HepG2 (cell line): ENCODE measurements around the gene RXRG.

Experiments
- ATF7 ChIP-seq, 2 experiments: fragments of 450-650 bp in 1 of 2; sonication (generic) in 1 of 2; formaldehyde crosslinking in 1 of 2; IDR thresholded peaks; 2 replicates each; pipeline versions ENCODE4 v1.4.0 to v1.6.1; 2016 to 2020; ENCODE audit warnings: antibody characterized with exemption in 1 of 2, mild to moderate bottlenecking in 1 of 2, missing genetic modification reagents in 1 of 2
- BCLAF1 ChIP-seq: fragments of 450-650 bp; IDR thresholded peaks from 2 replicates; pipeline ENCODE4 v1.6.1; 2017; ENCODE audit warnings: mild to moderate bottlenecking
- CBX1 ChIP-seq: IDR thresholded peaks from one replicate; pipeline ENCODE4 v1.6.1; 2016; ENCODE audit warnings: antibody characterized with exemption, low read depth
- ISL2 ChIP-seq: sonication (generic); formaldehyde crosslinking; IDR thresholded peaks from 2 replicates; pipeline ENCODE4 v1.5.0; 2020; ENCODE audit warnings: missing genetic modification reagents
- POLR2AphosphoS5 ChIP-seq: IDR thresholded peaks from 2 replicates; pipeline ENCODE4 v1.6.1; 2012; ENCODE audit warnings: low read depth, low read length
- SRSF1 ChIP-seq: fragments of 200-400 bp; formaldehyde crosslinking; optimal IDR thresholded peaks from 2 replicates; pipeline ENCODE3; 2017; ENCODE audit warnings: mild to moderate bottlenecking, low read depth, low read length, moderate library complexity
- STAT5B ChIP-seq: sonication (generic); formaldehyde crosslinking; IDR thresholded peaks from 2 replicates; pipeline ENCODE4 v1.4.0; 2020; ENCODE audit warnings: missing genetic modification reagents
- TRIM24 ChIP-seq: sonication (generic); formaldehyde crosslinking; IDR thresholded peaks from 2 replicates; pipeline ENCODE4 v1.8.0; 2022; ENCODE audit warnings: mild to moderate bottlenecking, missing genetic modification reagents
- ZNF224 ChIP-seq: sonication (generic); formaldehyde crosslinking; IDR thresholded peaks from 2 replicates; pipeline ENCODE4 v1.5.0; 2020; ENCODE audit warnings: mild to moderate bottlenecking, missing genetic modification reagents
- ZNF34 ChIP-seq: sonication (generic); formaldehyde crosslinking; IDR thresholded peaks from 2 replicates; pipeline ENCODE4 v1.4.0; 2020; ENCODE audit warnings: mild to moderate bottlenecking, missing genetic modification reagents, borderline replicate concordance
- ZNF407 ChIP-seq: sonication (generic); formaldehyde crosslinking; IDR thresholded peaks from one replicate; pipeline ENCODE4 v1.5.1; 2020; ENCODE audit warnings: mild to moderate bottlenecking, missing genetic modification reagents; ENCODE audit errors: not compliant biosample characterization
- ZNF720 ChIP-seq: sonication (generic); formaldehyde crosslinking; IDR thresholded peaks from 2 replicates; pipeline ENCODE4 v1.4.0; 2020; ENCODE audit warnings: missing genetic modification reagents
- ZNF792 ChIP-seq: IDR thresholded peaks from 2 replicates; pipeline ENCODE4 v1.6.1; 2016

- no peak for TF ChIP-seq BCLAF1
- no peak for TF ChIP-seq CBX1
- TF ChIP-seq POLR2AphosphoS5 = no peak
- no peak for TF ChIP-seq ZNF407 (CRISPR knock-in tag)
- TF ChIP-seq SRSF1 = no peak
- TF ChIP-seq ZNF720 (CRISPR knock-in tag) = no peak
- no peak for TF ChIP-seq ISL2 (CRISPR knock-in tag)
- TF ChIP-seq ZNF34 (CRISPR knock-in tag) = no peak
- TF ChIP-seq ZNF224 (CRISPR knock-in tag) = no peak
- no peak for TF ChIP-seq ATF7 (IDR thresholded peaks at IDR 0.05)
- no peak for TF ChIP-seq ATF7 (CRISPR knock-in tag; IDR thresholded peaks at IDR 0.05)
- TF ChIP-seq STAT5B = no peak
- no peak for TF ChIP-seq ZNF792 (CRISPR knock-in tag)
- TF ChIP-seq TRIM24 (CRISPR knock-in tag) = no peak
Measured at GRCh38 chr1:165369255-165369848, 75.6 kb downstream of the RXRG start.
